ENCODE results near the gene TMEM31.

The TMEM31 gene, protein sequence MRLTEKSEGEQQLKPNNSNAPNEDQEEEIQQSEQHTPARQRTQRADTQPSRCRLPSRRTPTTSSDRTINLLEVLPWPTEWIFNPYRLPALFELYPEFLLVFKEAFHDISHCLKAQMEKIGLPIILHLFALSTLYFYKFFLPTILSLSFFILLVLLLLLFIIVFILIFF

GRCh38 chrX:103710609-103711008 is at the start of gene TMEM31:
Gene TMEM31 (plus strand): TSS chrX:103710909. CDS start chrX:103712259, 1,350 bp downstream.
- no peak for DNase-seq

DNA sequence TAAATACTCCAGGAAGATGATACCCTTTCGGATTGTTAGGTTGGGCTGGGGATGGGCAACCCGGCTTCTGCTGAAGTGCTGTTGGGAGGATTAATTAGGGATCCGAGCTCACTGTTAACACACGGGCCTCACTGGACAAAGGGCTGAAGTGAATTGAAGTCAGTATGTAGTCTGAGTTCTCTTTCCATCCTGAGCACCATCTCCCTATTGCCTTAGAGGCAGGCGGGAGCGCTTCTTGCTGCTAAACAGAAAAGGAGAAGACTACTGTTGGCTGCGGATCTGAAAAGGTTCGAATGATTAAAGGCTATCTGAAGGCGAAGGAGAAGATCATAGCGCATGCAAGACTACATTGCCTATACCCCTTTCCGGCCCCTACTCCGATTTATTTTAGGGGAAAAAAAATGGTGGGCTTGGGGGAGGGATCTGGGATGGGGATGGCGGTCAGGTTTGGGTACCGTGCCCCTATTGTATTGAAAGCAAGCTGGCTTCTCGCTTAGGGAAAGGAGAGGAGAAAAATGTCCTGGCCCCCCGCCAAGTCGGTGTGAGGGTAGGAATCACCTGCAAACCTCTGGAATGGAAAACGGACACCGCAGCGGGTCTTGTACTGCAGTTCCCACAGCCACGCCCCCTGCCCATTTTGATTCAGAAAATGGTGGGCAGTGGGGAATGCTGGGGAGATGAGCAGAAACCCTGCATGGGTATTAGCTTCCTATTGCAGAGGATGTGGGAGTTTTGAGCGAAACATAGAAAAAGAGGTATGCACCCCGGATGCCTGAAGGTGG is 46.5 kb upstream of the TMEM31 start:
- DNase-seq = no peak

DNA sequence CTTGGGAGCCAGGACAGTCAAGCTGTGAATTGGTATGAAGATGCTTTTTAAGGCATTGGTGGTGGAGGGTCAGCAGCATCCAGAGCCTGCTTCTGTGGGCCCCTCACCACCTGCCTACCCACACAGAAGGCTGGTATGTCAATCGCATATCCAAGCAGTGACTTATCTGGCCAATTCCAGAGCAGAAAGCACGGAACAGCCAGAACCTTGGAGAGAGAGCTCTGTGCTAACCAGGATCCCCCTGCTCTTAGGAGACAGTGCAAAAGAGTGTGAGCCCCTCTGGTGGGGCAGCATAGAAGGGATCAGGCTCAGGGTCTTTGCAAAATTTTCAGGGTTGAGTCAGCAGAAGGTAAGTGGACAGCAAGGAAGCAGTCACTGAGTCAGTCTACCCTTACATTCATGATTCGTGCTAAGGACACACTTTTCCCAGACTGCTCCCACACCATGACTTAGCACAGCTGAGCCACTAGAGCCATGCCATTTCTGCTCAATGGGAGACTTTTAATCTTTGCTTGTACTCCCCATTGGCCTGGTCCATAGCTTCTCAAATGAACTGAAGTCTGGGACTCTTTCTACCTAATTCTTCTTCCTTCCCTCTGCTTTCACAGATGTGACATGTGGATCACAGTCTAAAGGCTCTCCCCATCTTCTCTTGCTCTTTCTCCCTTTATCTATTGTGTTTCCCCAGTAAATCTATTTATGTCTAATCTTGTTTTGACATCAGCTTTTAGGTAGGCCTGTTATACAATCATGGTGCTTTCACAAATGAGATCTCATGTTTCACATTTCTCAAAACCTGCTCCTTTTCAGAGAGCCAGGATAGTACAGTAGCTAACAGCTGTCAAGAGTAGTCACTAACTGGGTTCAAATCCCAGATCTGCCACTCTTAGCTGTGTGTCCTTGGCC is 44.3 kb upstream of the TMEM31 start:
- no peak for DNase-seq

DNA sequence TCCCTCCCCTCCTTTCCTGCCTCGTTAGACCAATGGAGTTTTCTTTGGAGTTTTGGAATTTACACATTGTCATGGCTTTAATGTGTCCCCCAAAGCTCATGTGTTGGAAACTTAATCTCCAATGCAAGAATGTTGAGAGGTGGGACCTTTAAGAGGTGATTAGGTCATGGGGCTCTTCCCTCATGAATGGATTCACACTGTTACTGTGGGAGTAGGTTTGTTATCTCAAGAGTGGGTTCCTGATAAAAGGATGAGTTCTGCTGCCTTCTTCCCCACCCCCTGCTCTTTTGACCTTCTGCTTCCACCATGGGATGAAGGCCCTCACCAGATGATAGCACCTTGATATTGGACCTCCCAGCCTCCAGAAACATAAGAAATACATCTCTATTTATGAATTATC is 41.0 kb upstream of the TMEM31 start:
- no peak for DNase-seq

DNA sequence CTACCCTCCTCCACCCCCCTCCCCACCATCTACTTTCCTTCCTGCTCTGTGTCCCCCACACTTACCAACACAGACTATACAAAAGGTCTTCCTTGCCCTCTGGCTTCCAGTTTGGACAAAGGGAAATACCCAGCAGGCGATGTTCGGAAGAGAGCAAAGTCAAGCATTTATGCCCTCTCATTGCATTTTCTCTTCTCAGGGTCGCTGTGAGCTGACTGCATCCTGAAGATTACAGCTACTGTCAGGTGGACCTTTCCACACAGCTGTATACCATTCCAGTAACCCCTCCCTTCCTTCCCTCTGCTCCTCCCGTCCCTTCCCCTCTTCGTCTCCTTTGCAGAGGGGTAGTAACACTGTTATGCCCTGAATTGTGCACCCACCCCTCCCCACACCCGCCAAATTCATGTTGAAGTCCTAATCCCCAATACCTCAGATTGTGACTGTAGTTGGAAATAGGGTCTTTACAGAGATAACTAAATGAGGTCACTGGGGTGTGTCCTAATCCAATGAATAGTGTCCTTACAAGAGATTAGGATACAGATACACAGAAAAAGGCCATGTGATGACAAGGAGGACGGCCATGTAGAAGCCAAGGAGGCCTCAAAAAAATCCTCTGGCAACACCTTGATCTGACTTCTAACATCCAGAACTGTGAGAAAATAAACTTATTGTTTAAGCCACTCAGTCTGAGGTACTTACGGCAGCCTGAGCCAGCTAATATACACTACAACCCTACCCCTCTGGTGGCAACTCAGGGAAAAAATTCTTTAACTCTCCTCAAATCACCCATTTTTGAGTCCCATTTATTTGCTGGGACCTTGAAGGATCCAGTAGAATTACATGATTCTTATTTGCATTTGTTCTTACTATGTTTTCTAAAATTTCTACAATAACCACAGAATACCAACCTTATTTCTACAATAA is 35.9 kb upstream of the TMEM31 start:
- DNase-seq = no peak

DNA sequence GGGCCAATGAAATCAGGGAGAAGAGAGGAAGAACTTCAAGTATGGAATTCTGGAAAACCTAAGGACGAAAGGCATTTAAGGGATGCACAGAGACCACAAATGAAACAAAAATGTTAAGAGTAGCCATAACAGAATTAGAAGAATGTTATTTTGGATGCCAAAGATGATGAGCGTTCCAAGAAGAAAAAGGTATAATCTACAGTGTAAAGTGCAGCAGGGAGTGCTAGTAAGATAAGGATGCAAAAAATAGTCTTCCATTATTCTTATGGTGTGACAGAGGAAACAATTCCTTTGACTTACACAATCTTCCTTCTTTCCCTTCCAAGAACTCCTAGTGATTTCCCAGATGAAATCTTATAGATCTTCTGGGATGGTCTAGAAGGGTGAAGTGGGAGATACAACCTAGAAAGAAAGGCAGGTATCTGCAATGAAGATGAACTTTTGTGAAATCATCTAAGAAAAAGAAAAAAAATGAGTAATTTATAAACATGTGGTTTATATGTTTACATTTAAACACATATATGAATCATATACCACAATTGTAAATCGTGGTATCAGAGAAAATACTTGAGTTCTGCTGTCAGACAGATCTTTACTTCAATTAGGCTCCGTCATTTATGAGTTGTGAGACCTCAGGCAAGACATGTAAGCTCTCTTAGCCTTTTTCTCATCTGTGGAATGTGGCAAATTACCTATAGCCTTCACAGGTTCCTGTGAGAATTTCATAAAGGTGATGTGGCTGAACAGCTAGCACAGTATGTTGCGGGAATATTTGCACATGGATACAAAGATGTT is 32.3 kb upstream of the TMEM31 start:
- DNase-seq = no peak

GRCh38 chrX:103681443-103681842 is 29.3 kb upstream of the TMEM31 start:
- no peak for DNase-seq

GRCh38 chrX:103685396-103685795 is 25.3 kb upstream of the TMEM31 start:
- no peak for DNase-seq

DNA sequence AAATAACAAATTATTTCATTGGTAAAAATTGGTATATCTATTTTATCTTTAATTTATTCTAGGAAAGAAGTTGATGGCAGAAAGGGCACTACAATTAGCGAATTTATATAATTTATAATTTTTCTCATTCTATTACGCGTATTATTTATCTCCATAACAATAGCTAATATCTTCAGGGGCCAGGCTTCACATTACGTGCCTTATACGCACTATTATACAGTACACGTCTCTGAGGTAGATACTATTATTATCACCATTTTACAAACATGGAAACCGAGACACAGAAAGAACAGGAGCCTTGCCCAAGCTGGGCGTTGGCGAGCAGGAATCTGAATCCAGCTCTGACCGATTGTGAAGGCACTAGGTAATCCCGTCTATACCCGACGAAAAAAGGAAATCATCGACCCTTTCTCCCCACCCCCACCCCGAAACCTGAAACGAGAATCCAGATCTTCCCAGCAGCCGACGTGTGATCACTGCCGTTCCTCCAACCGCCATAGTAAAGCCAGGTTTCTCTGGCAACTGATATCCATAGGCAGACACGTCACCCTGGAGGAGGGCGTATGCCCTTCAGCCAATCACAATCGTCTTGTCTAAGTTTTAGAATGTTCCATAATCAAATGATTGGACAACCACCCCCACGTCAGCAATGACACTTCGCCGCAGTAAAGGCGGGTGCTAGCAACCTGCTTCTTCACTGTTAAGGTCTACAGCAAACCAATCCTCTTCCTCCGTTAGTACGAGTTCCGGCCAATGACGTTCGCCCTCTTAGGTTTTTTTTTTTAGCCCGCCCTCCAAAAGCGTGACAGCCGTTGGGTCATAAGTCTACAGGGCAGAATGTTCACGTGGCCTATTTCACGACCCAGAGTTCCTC is 24.3 kb upstream of the TMEM31 start, which contains the start of gene MORF4L2:
Gene MORF4L2 (minus strand): TSS at position 501 of the 874 bp plus-strand sequence. CDS start 9,672 bp downstream, outside the sequence.
- peak; percentile 94 to 96 for DNase-seq

- DNase-seq = peak; percentile 88 to 89
Observed at GRCh38 chrX:103687073-103687695, 23.5 kb upstream of the TMEM31 start.

DNA sequence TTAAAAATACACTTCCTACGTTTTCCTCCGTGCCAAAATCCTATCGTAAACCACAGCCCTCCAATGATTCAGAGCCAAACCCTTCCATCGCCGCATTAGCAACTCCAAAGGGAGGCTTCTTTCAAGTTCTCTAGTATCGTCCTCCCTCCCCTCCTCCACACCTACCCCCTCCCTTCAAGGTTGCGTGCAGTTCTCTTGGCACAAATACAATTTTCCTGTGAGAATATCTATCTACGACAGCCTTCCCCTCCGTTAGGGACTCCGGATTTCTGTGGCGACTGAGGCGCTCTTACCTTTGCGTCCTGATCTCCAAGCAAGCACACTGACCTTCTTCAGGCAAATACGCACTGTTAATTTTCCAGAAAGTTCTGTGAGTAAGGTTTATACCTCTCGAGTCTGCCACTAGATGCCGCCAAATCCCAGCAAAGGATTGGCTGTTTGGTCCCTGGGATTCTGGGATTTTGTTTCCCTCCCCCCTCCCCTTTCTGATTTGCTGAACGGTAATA is 23.0 kb upstream of the TMEM31 start:
- peak; percentile 57 to 68 for DNase-seq

GRCh38 chrX:103688946-103689345 is 21.8 kb upstream of the TMEM31 start:
- peak in 1 of 2 donors; percentile 47 for DNase-seq

DNA sequence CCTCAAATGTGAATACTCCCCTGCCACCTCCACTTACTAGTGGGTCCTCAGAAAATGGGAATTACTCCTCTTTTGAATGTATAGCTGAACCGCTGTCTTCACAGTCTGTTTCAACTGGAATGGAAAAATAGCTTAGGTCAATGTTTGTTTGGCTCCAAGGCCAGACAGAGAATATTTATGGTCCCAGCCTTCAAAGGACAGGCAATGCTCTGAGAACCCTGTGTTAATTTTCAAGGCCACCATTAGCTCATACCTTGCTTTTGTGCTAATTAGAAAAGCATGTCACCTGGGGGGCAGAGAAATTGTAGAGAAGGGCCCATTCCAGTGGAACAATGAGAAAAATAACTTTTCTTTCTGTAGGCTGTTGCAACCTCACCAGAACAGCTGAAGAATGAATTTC is 19.6 kb upstream of the TMEM31 start:
- DNase-seq = no peak

DNA sequence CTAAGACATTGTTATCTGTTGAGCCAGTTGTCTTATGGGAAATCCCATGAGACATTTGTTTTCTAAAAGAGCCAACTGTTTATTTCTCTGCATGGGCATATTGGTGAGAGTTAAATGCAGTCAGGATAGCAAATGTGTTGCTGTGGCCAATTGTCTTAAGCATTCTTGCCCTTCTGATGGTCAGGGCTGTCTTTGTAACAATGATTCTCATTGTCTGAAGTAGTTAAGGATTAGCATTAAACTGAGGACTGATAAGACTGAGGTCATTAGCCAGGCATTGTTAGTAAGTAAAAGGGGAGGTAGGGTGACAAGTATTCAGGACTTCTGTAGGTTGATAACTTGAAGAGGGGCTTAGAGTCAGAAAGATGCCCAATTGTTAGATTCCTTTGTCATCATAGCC is 13.0 kb upstream of the TMEM31 start:
- DNase-seq = no peak

GRCh38 chrX:103699243-103699642 is 11.5 kb upstream of the TMEM31 start:
- no peak for DNase-seq

GRCh38 chrX:103704863-103705262 is 5.8 kb upstream of the TMEM31 start:
- DNase-seq = no peak

- no peak for DNase-seq
Observed at GRCh38 chrX:103716962-103717361, 6.3 kb downstream of the TMEM31 start.

DNA sequence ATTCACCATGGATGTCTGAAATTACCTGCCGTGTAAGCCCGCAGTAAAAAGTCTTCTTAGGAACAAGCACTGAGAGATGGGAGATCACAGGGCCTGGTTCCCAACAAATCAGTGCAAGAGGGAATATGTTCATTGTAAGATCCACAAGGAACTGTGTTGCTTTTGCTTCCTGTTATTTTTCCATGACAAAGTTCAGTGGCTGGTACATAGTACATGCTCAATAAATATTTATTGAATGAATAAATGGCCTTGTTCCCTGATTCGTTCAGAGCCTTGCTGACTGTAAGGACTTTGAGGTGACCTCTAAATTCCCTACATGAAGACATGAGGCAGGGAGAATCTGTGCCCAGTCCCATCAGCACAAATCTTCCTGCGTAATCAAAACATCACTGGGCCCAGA is 7.4 kb downstream of the TMEM31 start:
- DNase-seq = no peak

GRCh38 chrX:103722505-103722904 is 11.8 kb downstream of the TMEM31 start:
- DNase-seq = no peak

DNA sequence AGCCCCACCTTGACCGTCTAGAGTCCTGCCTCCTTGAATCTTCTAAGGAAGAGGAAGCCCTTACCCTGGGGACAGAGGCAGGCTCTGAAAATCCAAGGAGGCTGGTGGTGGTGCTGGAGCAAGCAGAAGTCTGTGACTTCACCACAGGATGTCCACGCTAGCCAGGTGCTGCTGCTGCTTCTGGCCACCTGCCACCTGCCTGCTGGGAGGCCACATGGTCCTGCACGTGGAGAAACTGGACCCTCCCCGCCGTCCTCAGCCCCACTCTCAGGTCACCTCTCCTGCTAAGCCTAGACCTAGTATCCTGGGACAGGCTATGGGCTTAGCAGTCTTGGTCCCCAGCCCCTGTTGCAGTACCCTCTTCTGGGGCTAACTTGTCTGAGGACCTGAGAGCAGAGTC is 15.8 kb downstream of the TMEM31 start:
- DNase-seq = no peak
